ENCODE results near the gene CCDC120.

Gene CCDC120

GRCh38 chrX:49061490-49061889 lies 2.7 kb downstream of the CCDC120 start:
- DNase-seq (ENCODE audit: low read depth in 1 of 2, low spot score in 1 of 2) = no peak

GRCh38 chrX:49061916-49062315 lies 3.1 kb downstream of the CCDC120 start:
- DNase-seq (ENCODE audit: low read depth in 1 of 2, low spot score in 1 of 2) = no peak

- DNase-seq (ENCODE audit: low read depth in 1 of 2, low spot score in 1 of 2) = no peak
These were observed 4.9 kb downstream of the CCDC120 start for GRCh38 chrX:49063715-49064114.

GRCh38 chrX:49064303-49064702 lies 5.5 kb downstream of the CCDC120 start:
- no peak for DNase-seq (ENCODE audit: low read depth in 1 of 2, low spot score in 1 of 2)

GRCh38 chrX:49064735-49065134 lies 5.9 kb downstream of the CCDC120 start:
- DNase-seq (ENCODE audit: low read depth in 1 of 2, low spot score in 1 of 2) = no peak

- no peak for DNase-seq (ENCODE audit: low read depth in 1 of 2, low spot score in 1 of 2)
These were observed 7.5 kb downstream of the CCDC120 start for GRCh38 chrX:49066278-49066677.

- no peak for DNase-seq (ENCODE audit: low read depth in 1 of 2, low spot score in 1 of 2)
These were observed 7.9 kb downstream of the CCDC120 start for GRCh38 chrX:49066690-49067089.

- no peak for DNase-seq (ENCODE audit: low read depth in 1 of 2, low spot score in 1 of 2)
These were observed 8.7 kb downstream of the CCDC120 start for GRCh38 chrX:49067285-49068120.

DNA sequence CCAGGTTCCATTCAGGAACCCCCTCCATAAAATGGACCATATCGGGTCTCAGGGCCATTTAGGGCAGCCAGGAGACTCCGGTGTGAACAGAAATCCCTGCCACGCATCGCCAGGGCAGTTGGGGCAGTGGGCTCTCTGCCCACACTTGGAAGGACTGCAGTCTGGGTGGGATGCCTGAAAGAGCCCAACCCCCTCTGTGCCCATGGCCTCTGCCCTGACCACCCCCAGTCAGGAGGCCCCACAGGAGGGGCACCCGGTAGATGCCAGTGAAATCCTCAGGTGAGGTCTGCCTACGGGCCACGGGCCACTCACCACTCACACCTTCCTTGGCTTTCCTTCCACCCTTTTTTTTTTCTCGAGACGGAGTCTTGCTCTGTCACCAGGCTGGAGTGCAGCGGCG lies 10.2 kb downstream of the CCDC120 start:
- no peak for DNase-seq (ENCODE audit: low read depth in 1 of 2, low spot score in 1 of 2)

- no peak for DNase-seq (ENCODE audit: low read depth in 1 of 2, low spot score in 1 of 2)
These were observed 12.2 kb downstream of the CCDC120 start for GRCh38 chrX:49070988-49071387.

- no peak for DNase-seq (ENCODE audit: low read depth in 1 of 2, low spot score in 1 of 2)
These were observed 13.3 kb downstream of the CCDC120 start for GRCh38 chrX:49071877-49072711.

- DNase-seq (ENCODE audit: low read depth in 1 of 2, low spot score in 1 of 2) = no peak
These were observed 13.9 kb downstream of the CCDC120 start for GRCh38 chrX:49072712-49073095.

GRCh38 chrX:49073601-49074575 lies 15.1 kb downstream of the CCDC120 start, which contains the start of gene PRAF2:
TSS of gene PRAF2 (minus strand) at chrX:49074002. CDS start at chrX:49073987, 15 bp downstream.
- DNase-seq (ENCODE audit: low read depth in 1 of 2, low spot score in 1 of 2) = peak; percentile 53 to 83

DNA sequence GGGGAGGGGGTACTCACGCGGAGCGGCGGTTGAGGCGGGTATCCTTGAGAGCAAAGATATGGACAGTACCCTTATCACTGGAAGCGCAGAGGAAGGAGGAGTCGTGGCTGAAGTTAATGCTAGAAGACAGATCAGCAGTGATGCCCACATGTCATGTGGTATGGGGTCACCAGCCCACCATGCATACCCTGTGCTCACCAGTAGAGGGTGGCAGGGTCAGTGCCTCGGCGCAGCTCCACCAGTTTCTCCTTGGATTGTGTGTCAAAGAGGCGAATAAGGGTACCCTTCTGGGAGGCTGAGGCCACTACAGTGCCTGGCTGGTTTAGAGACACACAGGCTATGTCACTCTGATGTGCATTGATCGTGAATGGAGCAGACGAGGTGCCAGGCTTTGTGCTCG lies 16.5 kb downstream of the CCDC120 start:
- no peak for DNase-seq (ENCODE audit: low read depth in 1 of 2, low spot score in 1 of 2)

- no peak for DNase-seq (ENCODE audit: low read depth in 1 of 2, low spot score in 1 of 2)
These were observed 19.1 kb downstream of the CCDC120 start for GRCh38 chrX:49077941-49078340.

DNA sequence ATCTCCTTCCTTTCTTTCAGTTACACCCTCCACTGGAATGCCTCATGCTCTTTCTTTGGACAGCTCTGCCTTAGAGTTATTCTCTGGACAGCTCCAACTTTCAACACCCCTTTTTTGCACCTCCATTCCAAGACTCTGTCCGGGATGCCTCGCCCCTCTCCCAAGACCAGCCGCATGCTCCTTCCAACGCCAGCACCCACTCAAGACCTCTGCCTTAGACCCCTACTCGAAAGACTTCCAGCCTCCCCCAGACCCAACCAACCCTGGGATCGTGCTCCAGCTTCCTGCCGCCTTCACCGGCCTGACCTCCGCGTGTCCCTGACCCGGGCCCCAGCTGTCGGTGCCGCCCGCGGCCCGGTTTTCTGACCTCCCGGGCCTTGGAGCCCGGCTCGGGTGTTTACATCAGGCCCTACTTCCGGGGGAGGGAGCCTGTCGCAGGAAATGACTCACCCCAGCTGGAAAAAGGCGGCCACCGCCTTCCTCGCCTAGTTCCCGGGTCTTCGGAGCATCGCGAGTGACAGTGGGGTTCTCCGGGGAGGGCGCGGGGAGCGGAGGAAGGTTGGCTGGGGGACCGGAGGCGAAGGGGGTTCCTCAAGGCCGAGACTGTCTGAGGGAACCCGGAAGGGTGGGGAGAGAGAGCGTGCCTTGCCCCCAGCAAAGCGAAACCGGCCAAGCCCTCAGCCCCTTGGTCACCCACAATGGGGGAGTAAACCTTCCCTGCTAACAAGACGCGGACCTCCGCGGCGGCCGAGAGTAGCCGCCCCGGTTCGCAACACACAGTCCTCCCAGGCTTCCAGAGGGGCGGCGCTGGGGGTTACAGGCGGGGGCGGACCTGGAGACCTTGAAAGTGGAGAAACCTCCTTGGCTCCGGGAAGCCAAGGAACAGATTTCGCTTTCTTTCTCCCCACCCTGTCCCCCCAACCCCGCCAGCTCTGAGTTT lies 21.0 kb downstream of the CCDC120 start, which contains the start of gene WDR45:
Gene WDR45 (minus strand): TSS at position 399 of the 940 bp plus-strand sequence. CDS start 1,792 bp downstream, outside the sequence.
- DNase-seq (ENCODE audit: low read depth in 1 of 2, low spot score in 1 of 2) = peak; percentile 33 to 49

DNA sequence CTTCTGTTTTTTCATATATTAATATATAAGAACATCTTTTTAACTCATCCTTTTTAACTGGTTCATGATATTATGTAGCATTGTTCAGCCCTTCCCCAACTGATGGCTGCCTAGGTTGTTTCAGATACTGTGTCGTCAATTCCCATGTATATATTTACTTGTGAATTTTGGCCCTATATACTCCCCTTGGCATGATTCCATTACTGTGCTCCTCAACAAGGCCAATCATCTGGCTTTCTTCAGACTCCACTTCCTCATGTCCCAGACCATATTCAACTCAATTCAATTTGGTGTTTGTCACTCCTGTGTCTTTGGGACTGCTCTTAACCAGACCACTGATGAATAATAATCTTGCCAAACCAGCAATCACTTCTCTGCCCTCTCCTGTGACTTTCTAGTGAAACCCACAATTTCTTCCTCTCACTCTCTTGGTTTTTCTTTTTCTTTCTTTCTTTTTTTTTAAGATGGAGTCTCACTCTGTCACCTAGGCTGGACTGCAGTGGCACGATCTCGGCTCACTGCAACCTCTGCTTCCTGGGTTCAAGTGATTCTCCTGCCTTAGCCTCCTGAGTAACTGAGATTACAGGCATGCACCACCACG lies 23.6 kb downstream of the CCDC120 start:
- DNase-seq (ENCODE audit: low read depth in 1 of 2, low spot score in 1 of 2) = no peak

DNA sequence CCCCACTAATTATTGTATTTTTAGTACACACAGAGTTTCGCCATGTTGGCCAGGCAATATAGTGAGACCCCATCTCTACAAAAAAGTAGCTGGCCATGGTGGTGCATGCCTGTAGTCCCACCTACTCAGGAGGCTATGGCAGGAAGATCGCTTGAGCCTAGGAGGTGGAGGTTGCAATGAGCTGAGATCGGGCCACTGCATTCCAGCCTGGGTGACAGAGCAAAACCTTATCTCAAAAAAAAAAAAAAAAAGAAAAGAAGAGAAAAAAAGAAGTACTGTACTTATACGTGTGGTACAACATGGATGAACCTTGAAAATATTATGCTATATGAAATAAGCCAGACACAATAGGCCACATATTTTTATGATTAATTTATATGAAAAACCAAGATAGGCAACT lies 30.8 kb downstream of the CCDC120 start:
- no peak for DNase-seq (ENCODE audit: low read depth in 1 of 2, low spot score in 1 of 2)

- no peak for DNase-seq (ENCODE audit: low read depth in 1 of 2, low spot score in 1 of 2)
These were observed 37.6 kb downstream of the CCDC120 start for GRCh38 chrX:49096419-49096818.
